NCI-H2196 treated with DMSO at 0.1 percent for 48 hours (cell line): ENCODE measurements around the gene DLAT.
"Not testable (repeated sequence)": the region's sequence is repeated elsewhere in the genome, so short reads cannot be mapped to it uniquely, and the experiment has no call there.

Experiments
- DNase-seq: peaks from one replicate; lab custom pipeline; 2025; ENCODE audit not compliant: unreplicated experiment; lab: John Stamatoyannopoulos, UW

The DLAT gene

GRCh38 chr11:112024773-112025678, at the start of gene DLAT:
Gene DLAT (plus strand): TSS chr11:112025408. CDS start chr11:112025473, 65 bp downstream.
- DNase-seq: peak; percentile 81

GRCh38 chr11:111976119-111976766, 49.0 kb upstream of the DLAT start:
- DNase-seq: no peak

DNA sequence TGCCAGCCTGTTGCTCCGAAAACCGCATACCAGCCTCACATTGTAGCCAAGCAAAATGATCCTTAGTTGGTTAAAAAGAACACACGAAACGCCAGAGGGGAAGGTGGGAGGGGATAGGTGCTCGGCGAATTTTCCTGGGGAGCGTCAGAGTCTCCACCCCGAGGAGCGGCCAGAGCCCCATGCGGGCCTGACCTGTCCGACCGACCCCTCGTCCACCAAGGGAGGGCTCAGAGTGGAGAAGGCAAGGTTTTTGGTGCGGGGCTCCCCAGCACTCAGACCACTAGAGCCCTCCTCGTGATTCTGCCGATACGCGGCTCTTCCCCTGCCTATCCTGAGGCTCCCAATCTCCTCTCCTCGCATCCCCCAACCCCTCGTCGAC, 48.5 kb upstream of the DLAT start:
- DNase-seq: no peak

DNA sequence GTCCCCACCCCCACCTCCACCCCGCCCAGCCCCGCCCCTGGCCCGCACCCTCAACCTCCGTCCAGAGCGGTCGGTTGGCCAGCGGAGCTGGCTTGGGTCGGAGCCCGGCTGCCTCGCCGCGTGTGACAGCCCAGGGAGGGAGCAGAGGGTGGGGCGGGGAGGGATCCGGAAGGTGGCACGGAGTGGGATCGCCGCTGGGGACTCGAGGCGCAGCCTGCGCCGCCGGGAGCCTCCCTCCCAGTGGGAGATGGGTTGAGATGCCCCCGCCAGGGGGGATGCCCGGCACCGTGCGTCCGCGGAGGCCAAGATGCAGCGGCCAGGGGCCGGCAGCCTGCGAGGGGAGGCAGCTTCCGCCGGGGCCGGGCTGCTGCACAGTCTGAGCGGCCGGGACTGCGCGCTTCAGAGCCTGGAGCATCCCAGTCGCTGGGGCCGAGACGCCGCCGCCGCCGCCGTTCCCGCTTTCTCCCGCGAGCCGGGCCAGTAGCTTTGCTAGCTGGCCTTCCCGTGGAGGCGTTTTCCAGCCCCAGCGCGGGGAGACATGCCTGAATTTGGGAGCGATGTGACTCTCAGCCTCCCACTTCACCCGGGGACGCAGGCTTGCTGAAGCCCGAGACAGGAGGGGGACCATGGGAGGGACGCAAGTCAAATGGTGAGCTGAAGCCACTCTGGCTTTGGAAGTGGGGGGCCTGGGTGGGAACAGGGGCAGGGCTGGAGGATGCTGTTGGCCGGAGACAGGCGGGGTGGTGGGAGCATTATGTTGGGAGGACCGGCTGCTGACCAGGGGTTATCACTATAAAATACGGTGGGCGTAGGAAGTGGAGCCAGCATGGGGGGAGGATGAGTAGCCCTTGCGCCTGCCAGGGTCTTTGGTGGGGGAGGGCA, 47.8 kb upstream of the DLAT start:
- no peak for DNase-seq

DNA sequence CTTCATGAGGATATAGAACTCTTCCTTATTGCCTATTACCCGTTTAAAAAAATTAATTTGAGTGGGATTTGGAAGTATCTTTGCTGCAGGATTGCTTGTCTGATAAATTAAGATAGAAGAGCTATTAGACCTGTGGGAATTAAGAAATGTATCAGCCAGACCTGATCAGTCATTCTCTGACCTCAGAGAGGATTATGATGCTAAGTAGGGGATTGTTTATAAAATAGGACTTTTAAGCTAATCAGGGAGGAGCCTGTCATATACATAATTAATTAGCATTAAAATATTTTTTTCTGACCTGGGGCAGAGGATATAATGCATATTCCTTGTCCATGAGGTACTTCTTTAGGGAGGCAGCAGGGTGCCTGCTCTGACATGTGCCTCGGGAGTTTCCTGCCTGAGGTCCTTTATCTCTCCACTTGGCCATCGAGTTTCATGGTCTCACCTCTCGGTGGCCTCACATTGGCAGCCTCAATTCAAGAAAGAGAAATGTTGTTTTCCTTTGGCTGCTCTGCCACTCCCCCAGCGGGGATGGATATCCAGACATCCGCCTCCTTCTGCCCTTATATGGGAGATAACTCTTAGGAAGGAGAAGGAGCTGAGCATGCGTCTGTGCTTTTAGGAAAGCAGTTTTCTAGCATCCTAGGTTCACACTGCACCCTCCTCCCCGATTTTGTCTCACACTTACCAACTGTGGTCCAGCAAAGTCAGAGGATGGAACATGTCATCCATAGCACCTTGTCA, 47.0 kb upstream of the DLAT start:
- no peak for DNase-seq

DNA sequence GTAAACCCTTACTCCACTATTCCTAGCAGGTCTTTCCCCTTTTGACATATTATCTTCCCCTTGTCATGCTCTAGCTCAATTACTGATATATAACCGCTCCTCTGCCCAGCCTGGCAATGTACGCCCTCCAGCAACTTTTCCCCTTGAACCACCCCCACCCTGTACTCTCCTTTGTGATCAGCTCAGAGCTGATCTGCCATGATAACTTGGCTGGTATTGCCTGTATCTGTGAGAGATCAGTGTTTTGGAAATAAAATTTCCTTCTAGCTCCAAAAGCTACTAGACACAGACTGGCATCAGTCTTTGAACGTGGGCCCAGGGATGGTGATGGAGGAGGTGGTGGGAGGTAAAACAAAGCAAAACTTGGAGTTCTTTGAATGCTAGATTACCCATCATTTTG, 45.1 kb upstream of the DLAT start:
- DNase-seq: no peak

DNA sequence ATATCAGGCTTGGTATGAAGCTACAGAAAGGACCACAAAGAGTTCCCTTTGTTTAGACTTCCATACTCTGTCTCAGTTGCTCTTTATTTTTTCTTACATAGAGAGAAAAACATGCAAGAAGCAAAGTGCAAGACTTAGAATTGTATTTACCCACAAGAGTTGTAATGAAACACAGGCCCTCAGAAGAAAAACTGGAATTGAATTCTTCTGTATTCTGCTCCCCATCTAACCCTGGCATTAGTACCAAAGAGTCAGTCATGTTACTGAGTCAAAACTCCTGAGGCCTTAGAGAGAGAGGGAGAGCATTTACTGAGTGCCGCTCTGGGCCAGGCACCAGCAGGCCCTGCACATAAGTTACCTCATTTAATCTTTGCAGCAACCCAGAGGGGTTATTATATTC, 43.9 kb upstream of the DLAT start:
- no peak for DNase-seq

DNA sequence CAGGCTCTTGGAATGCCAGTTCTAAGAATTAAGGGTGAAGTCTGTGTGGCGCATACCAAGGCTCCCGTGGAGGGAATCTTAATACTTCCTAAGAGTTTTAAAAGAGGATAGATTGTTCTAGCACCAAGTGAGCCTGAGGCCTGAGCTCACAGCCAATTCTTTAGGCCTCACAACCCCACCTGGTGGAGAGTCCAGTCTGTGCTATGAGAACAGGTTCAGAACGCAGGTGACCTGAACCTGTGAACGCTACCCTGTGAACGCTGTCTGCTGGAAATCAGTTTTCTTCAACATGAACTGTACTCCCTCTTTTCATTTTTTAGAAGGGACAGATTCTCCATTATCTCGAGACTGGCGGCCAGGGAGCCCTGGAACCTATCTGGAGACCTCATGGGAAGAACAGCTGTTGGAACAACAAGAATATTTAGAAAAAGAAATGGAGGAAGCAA, 43.2 kb upstream of the DLAT start:
- DNase-seq: peak; percentile 30

- no peak for DNase-seq
Measured at GRCh38 chr11:111982541-111983186, 42.5 kb upstream of the DLAT start.

DNA sequence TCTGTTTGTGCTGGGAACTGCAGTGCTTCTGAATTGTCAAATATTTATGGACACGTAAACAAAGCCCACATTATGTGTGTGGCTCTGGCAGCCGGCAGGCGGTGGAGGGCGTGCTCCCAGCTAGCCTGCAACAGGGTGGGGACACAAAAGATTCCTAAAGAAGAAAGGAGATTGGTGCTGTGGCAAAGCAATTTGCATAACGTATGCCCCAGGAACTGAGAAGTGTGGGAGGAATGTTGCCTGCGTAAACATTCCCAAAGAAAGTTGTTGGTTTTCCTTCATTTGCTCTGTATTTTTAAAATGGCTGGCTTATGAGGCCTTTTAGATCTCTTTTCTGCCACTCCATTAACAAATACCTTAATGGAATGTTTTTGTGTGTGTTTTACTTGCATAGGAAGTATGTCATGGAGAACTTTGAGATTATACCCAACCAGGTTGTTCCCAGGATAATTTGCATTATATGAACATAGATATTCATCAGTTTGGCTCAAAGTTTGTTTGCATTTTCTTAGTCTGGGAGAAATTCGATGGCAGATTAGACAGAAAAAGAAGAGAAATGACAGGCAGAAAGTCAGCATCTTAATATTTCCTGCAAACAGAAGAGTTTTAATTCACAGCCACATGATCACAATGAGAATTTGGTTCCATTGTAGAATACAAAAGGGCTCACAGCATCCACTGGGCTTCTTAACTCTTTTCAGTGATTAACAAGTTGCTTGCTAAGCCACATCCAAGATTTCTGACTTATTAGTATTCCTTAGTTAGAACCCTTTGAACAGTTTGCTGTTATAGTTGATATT, 41.8 kb upstream of the DLAT start:
- peak; percentile 12 for DNase-seq

DNA sequence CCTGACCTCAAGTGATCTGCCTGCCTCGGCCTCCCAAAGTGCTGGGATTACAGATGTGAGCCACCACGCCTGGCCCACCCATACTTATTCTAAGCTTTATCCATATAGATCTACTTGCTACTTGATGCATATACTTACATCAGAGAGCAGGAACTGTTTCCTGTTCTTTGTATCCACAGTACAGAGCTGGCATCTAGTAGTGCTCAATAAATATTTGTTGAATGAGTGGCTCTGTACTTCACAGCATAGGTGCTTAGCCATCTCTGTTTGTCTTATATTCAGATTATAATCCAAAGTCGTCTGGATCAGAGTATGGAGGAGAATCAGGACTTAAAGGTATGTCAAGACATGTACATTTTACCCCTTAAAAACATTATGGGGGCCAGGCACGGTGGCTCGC, 38.6 kb upstream of the DLAT start:
- no peak for DNase-seq

- no peak for DNase-seq
Measured at GRCh38 chr11:111990381-111990780, 34.8 kb upstream of the DLAT start.

GRCh38 chr11:111992206-111992855, 32.9 kb upstream of the DLAT start:
- DNase-seq: no peak

DNA sequence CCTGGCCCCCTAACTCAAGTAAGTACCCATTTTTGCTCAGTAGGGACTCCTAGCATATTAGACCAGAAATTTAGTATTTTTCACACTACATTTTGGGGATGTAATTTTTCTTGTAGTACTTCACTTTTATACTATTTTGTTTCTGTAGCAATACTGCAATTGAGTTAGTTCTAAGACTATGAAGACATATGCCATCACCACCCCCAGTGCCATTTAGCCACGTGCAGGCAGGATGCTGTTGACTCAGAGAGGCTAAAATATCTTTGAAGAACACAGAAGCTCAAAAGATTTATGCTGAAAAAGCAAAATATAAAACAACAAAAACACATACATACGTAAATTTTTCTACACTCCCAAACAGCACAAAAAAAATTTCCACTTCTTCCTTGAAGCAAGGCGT, 29.1 kb upstream of the DLAT start:
- no peak for DNase-seq

- not testable (repeated sequence) for DNase-seq
Measured at GRCh38 chr11:111996669-111997068, 28.5 kb upstream of the DLAT start.

- DNase-seq: no peak
Measured at GRCh38 chr11:111999111-111999510, 26.1 kb upstream of the DLAT start.

GRCh38 chr11:112000703-112001102, 24.5 kb upstream of the DLAT start:
- no peak for DNase-seq

DNA sequence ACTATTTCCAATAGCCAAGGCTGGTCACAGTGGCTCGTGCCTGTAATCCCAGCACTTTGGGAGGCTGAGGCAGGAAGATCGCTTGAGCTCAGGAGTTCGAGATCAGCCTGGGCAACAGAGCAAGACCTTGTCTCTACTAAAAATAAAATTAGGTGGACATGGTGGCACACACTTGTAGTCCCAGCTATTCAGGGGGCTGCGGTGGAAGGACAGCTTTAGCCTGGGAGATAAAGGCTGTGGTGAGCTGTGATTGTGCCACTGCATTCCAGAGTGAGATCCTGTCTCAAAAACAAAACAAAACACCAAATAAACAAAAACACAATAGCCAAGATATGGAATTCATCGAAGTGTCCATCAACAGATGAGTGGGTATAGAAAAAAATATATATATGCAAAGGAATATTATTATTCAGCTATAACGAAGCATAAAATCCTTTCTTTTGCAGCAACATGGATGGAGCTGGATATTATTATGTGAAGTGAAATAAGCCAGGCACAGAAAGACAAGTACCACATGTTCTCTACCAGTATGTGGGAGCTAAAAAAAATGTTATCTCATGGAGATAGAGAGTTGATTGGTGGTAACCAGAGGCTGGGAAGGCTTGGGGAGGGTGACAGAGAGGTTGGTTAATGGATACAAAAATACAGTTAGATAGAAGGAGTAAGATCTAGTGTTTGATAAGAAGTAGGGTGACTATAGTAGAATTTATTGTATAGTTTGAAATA, 22.6 kb upstream of the DLAT start:
- DNase-seq: no peak
